A673 (cell line): ENCODE data around the gene PYGB. TPM values are rescaled to one million over a fixed set of nuclear protein-coding genes. Genes with fewer than 3 reads are reported as not detected.

ENCODE experiments used
- BruUV-seq: library from RNA; stranded (reverse); fragments of 400-500 nt; replicated peaks from 2 replicates; lab custom pipeline; 2021; lab: Mats Ljungman, UMichigan
- CTCF ChIA-PET: fragments of 300-600 bp; sonication (Branson Sonifier 250); formaldehyde crosslinking; loops from one replicate; lab custom pipeline; 2022; ENCODE audit warnings: antibody characterized with exemption; lab: Charles Lee
- POLR2A ChIA-PET: fragments of 300-600 bp; sonication (Branson Sonifier 250); formaldehyde crosslinking; loops from one replicate; lab custom pipeline; 2022; ENCODE audit warnings: antibody characterized with exemption; ENCODE audit not compliant: low non-redundant PET; lab: Charles Lee
- DNase-seq: peaks from one replicate; pipeline ENCODE4 v3.0.0-alpha.2; 2015; ENCODE audit warnings: low spot score
- H3K27ac ChIP-seq: fragments of 200-600 bp; sonication (generic); 2 replicates; pipeline ENCODE4 v1.5.1; 2016; ENCODE audit warnings: mixed run types, low read depth, mild to moderate bottlenecking, mixed read lengths, antibody characterized with exemption, low read length; ENCODE audit not compliant: poor library complexity, severe bottlenecking
- H3K27me3 ChIP-seq: fragments of 200-600 bp; sonication (generic); replicated peaks from 2 replicates; pipeline ENCODE4 v1.6.1; 2017; ENCODE audit warnings: mixed run types, low read depth, mild to moderate bottlenecking, mixed read lengths, antibody characterized with exemption, low read length; ENCODE audit not compliant: insufficient read depth, poor library complexity
- H3K36me3 ChIP-seq: fragments of 200-600 bp; sonication (generic); 2 replicates; pipeline ENCODE4 v1.6.1; 2016; ENCODE audit warnings: mixed run types, mild to moderate bottlenecking, mixed read lengths, antibody characterized with exemption, low read length; ENCODE audit not compliant: insufficient read depth, poor library complexity, severe bottlenecking
- H3K4me1 ChIP-seq: fragments of 200-600 bp; sonication (generic); 2 replicates; pipeline ENCODE4 v1.6.1; 2017; ENCODE audit warnings: mixed run types, mild to moderate bottlenecking, mixed read lengths, antibody characterized with exemption, low read length; ENCODE audit not compliant: insufficient read depth, poor library complexity, severe bottlenecking
- H3K4me3 ChIP-seq: fragments of 200-600 bp; sonication (generic); 2 replicates; pipeline ENCODE4 v1.5.1; 2016; ENCODE audit warnings: low read depth, mixed run types, mild to moderate bottlenecking, mixed read lengths, low read length; ENCODE audit not compliant: poor library complexity, severe bottlenecking
- H3K9me3 ChIP-seq: fragments of 200-600 bp; sonication (generic); 2 replicates; pipeline ENCODE4 v1.6.1; 2016; ENCODE audit warnings: mixed run types, low read depth, mild to moderate bottlenecking, mixed read lengths, antibody characterized with exemption, low read length; ENCODE audit not compliant: poor library complexity, severe bottlenecking
- CTCF ChIP-seq: fragments of 300-800, 200-600 bp; sonication (generic); conservative IDR thresholded peaks from 2 replicates; pipeline ENCODE4 v1.5.1; 2017; ENCODE audit warnings: low read depth, mild to moderate bottlenecking, antibody characterized with exemption, low read length, moderate library complexity, mixed read lengths
- EZH2 ChIP-seq: fragments of 200-600 bp; sonication (generic); IDR thresholded peaks from 2 replicates; pipeline ENCODE4 v1.6.1; 2017; ENCODE audit warnings: borderline replicate concordance, low read depth, mild to moderate bottlenecking, mixed read lengths, antibody characterized with exemption, low read length; ENCODE audit not compliant: poor library complexity, severe bottlenecking
- intact Hi-C: fragments of 100-400 bp; cut with micrococcal nuclease; formaldehyde crosslinking; loops from one replicate; pipeline ENCODE4 v1.10.0; 2022; ENCODE audit not compliant: unreplicated experiment
- total RNA-seq: library from RNA; stranded (reverse); gene quantifications from 2 replicates; pipeline ENCODE4 v1.2.3, GENCODE V29; 2021

Gene PYGB
- total RNA-seq, 1 experiment from 2014 or later = 52.3 TPM

- BruUV-seq = no TSS peak
- TF ChIP-seq CTCF = no peak
- TF ChIP-seq EZH2 = no peak
- DNase-seq = no peak
- Histone ChIP-seq H3K27me3 (no peaks in the 10 kb centered on the region), H3K27ac (no peak overlapping the region), H3K9me3 (no peaks in the 10 kb centered on the region), H3K36me3 (no peaks in the 10 kb centered on the region), H3K4me3 (no peak overlapping the region), H3K4me1 (no peaks in the 10 kb centered on the region)
- CTCF ChIA-PET = no interaction called here
- intact Hi-C loops = no loop called here
- POLR2A ChIA-PET = no interaction called here
Measured at GRCh38 chr20:25280051-25280573, 32.2 kb downstream of the PYGB start.

- Histone ChIP-seq H3K4me1 (no peaks in the 10 kb centered on the region), H3K9me3 (no peaks in the 10 kb centered on the region), H3K36me3 (no peaks in the 10 kb centered on the region), H3K27ac (no peak overlapping the region), H3K4me3 (no peak overlapping the region), H3K27me3 (no peaks in the 10 kb centered on the region)
- DNase-seq = no peak
- CTCF ChIA-PET = no interaction called here
- BruUV-seq = no TSS peak
- POLR2A ChIA-PET = no interaction called here
- intact Hi-C loops = no loop called here
- TF ChIP-seq EZH2 (no peak), CTCF (no peak)
Measured at GRCh38 chr20:25280574-25281535, 33.0 kb downstream of the PYGB start.

- intact Hi-C loops = no loop called here
- H3K27me3 ChIP-seq = no peaks in the 10 kb centered on the region
- no TSS peak for BruUV-seq
- H3K4me1 ChIP-seq = no peaks in the 10 kb centered on the region
- no peak for DNase-seq
- POLR2A ChIA-PET = no interaction called here
- no peaks in the 10 kb centered on the region for H3K9me3 ChIP-seq
- TF ChIP-seq EZH2 (no peak), CTCF (no peak)
- H3K36me3 ChIP-seq = no peaks in the 10 kb centered on the region
- CTCF ChIA-PET = no interaction called here
- H3K4me3 ChIP-seq = no peak overlapping the region
- no peak overlapping the region for H3K27ac ChIP-seq
Measured at GRCh38 chr20:25281541-25281991, 33.7 kb downstream of the PYGB start.
